HG03457 (cell line): ENCODE data around the gene IL16.

Experiments used
- ATAC-seq: cut with Tn5 transposase; IDR thresholded peaks from one replicate; pipeline ENCODE4 v1.9.1; 2021; ENCODE audit warnings: moderate number of reproducible peaks; ENCODE audit not compliant: unreplicated experiment

IL16 gene

DNA sequence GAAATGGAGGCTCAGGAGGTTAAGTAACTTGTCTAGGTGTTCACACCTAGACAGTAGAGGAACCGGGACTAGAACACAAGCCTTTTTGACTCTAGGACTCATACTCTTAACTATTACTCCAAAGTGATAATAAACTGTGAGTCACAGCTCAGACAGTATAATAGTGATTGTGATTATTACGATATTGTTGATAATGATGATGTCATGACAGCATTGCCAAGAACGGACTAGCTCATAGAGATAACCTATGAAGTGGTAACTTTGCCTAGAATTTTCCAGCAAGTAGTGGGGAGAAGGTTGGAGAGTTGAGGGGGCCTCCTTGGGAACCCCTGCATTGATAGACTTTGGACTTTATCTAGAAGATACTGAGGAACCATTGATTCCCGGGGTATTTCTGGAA is 93.2 kb downstream of the IL16 start:
- ATAC-seq = no peak

DNA sequence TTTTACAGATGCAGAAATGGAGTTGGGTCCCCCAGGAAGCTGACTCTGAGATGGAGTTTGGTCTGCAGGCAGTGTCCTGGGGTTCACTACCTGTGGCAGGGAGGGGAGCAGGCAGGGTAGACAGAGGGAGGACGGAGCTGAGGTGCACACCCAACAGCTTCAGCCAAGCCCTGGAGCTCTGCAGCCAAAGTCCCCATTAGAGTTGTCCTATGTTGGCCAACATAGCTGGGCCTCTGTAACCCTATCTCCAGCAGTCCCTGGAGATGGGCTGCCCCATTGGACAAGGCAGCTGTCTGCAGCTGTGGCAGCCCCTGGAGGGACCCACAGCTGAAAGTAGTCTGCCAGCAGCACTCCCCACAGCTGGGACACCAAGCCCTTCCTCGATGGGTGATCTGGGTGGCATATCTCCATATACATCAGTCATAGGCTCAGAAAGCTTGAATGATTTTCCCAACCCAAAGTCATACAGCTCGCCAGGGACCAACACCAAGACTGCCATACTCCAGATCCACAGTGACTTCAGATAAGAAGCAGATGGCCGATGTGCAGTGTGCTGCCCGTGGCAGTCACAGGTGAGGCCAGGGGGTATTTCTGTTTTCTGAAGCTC is 95.3 kb downstream of the IL16 start:
- no peak for ATAC-seq

DNA sequence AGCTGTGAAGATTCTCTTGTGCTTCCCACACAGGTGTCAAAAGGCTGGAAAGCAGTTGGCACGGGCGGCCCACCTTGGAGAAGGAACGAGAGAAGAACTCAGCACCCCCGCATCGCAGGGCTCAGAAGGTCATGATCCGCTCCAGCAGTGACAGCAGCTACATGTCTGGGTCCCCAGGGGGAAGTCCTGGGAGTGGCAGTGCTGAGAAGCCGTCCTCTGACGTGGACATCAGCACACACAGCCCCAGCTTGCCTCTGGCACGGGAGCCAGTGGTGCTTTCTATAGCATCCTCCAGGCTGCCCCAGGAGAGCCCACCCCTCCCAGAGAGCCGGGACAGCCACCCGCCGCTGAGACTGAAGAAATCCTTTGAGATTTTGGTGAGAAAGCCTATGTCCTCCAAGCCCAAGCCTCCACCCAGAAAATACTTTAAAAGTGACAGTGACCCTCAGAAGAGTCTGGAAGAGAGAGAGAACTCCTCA is 95.9 kb downstream of the IL16 start:
- ATAC-seq = no peak

DNA sequence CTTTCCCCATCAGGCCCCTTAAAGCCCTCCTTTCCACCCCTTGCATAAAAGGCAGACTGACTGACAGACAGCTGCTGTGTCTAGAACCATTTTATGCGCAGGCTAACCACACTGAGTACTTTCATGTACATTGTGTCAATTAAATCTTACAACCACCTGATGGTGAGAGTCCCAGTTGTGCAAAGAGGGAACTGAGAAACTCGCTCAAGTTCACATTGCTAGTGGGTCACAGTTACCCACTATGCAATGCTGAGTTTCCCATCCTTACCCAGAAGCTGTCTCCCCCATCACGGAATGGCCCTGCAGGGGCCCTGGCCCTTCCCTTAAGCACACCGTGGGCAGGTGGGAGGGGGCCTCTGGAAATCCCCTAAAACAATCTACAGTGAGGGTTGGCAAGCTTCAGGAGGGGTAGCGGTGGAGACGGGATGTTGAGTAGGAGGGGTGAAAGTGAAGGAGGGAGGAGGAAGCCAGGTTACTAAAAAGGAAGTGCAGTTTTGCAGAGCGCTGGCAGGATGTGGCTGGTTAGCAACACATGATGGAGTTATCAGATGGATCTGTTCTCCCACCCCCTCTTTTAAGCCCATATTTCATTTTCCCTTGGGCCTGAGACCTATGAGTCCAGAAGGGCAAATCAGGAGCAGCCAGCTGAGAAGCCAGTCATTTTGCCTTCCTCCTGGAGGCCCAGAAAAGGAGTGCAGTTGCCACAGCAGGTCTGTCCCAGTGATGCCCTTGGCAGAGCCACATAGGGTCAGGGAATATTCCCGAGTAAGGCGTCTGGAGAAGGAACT is 97.2 kb downstream of the IL16 start:
- ATAC-seq = peak; percentile 65

- no peak for ATAC-seq
Observed at GRCh38 chr15:81294516-81294880, 97.8 kb downstream of the IL16 start.

GRCh38 chr15:81295486-81296121 is 98.9 kb downstream of the IL16 start:
- ATAC-seq = no peak

DNA sequence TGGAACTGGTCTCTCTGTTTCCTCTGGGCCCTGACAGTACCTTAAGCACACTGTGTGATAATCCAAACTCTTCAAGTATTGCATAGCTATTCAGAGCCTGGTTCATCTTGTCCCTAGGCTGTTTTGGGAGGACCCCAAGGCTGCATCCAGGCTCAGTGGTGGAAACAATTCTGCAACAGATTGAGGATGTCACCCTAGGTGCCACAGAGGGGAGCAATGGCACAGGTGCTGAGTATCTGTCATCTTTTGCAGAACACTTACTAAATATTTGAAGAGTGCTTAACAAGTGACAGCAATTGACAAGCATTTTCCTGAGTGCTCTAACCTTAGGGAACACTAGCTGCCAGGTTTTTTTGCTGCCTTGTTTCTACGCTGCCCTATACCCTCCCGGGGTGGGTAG is 99.5 kb downstream of the IL16 start:
- no peak for ATAC-seq

DNA sequence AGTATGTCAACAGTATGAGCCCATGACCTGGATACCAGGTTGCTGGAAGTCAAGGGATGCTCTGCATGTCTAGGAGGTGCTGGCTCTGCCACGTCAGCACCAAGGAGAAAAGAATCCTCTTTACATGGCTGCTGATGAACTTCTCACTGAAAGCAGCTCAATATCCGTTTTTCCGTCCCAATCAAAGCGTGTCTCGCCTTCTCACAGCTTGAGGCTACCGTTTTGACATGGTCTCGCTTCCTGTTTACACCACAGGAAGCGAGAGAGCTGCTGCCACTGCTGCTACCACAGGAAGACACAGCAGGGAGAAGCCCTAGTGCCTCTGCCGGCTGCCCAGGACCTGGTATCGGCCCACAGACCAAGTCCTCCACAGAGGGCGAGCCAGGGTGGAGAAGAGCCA is 100.0 kb downstream of the IL16 start:
- ATAC-seq = peak; percentile 33

DNA sequence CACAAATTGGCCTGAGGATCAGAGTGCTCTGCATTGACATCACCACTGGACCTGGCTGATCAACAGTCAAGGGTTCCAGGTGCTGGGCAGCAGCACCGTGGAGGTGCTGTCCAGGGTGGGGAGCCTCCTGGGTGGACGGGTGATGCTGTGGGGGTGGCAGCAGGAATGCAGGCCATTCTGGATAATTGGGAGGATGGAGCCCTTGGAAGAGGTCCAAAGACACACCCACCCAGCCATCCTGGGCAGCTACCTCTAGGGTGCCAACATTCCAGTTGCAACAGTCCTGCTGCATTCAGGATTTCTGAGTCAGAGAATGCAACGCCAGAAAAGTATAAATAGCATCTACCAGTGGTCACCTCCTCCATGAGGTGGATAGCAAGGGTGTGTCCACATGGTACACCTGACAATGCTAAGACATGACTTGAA is 100.5 kb downstream of the IL16 start:
- no peak for ATAC-seq

GRCh38 chr15:81297603-81298575 is 101.2 kb downstream of the IL16 start:
- no peak for ATAC-seq

DNA sequence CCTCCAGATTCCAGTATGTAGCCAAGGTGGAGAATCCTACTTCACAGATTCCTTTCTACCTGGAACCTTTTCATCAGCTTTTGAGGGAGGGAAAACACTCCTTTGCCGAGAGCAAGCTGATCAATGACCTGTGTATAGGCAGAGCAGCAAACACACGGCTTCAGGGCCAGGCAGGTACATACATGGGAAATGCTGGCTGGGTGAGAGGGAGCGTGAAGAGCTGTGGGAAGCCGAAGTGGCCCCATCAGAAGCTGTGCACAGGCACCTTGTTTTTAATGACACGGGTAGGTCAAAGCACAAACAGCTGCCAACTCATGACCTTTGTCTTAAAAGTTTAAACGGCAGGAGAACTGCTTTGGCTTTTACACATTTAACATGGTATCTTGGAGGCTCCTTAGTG is 101.9 kb downstream of the IL16 start:
- no peak for ATAC-seq

DNA sequence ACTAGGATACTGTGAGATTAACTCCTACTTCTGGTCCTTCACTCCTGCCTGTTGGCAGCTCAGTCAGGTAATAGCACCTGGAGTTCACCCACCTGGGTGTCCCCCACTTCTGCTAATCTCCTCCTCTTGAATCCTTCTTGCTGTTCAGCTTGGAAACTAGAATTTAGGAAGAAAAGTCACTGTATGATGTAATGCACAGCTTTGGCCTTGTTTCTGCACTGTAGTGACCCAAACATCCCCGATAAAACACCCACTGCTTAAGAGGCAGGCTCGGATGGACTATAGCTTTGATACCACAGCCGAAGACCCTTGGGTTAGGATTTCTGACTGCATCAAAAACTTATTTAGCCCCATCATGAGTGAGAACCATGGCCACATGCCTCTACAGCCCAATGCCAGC is 102.5 kb downstream of the IL16 start:
- ATAC-seq = no peak

GRCh38 chr15:81299630-81300273 is 103.1 kb downstream of the IL16 start:
- ATAC-seq = no peak

DNA sequence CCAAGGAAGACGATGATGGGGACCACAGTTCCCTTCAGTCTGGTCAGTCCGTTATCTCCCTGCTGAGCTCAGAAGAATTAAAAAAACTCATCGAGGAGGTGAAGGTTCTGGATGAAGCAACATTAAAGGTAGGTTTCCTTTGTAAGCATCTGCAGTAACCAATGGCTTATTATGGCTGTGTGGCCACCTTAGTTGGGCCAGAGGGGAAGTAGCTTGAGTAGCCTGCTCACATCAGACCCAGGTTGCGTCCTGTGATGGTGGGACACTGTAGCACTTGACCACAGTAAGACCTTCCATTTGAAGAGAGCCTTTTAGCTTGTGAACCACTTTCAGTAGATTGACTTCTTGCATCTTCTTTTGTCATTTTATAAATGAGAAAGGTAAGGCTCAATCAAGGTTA is 104.7 kb downstream of the IL16 start:
- ATAC-seq = no peak

- ATAC-seq = peak; percentile 66
Observed at GRCh38 chr15:81301815-81302399, 105.2 kb downstream of the IL16 start.

GRCh38 chr15:81302701-81303109 is 106.0 kb downstream of the IL16 start:
- ATAC-seq = no peak

DNA sequence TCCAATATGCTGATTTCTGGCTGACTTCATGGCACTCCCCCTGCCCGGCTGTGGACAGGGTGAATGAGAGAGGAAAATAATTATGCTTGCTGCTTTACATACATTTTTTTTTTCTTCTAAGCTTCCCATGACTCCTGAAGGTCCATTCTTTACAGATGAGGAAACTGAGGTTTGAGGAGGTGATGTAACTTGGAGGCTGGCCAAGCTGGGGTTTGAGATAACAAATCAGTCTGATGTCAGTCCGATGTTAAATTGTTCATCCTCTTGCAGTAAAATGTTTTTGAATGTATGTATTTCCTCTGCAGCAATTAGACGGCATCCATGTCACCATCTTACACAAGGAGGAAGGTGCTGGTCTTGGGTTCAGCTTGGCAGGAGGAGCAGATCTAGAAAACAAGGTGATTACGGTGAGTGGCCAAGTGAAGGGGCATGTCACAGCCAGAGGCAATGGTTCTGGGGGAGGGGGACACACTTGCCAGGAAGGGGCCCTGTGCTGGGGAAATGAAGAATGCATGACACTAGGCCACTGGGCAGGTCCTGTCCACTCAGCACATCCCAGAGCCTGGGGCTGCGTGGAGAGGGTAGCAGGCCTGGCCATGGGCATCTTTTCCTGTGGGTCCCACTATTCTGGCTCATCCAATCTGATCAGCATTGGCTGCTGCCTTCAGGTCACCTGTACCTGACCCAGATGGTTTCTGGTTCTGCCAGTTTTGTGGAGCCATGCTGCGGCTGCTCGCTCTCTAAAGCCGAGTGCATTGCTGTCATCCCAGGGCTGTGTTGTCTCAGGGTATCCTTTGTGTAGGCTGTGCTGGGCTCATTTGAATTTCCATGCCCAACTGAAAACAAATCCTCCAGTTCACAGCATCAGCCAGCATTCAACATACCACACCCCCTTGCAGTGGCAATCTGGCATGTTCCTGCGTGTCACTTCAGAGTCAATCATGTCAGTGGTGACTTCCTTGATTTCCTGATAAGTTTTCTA is 106.9 kb downstream of the IL16 start:
- ATAC-seq = no peak

- ATAC-seq = no peak
Observed at GRCh38 chr15:81304226-81304625, 107.5 kb downstream of the IL16 start.

DNA sequence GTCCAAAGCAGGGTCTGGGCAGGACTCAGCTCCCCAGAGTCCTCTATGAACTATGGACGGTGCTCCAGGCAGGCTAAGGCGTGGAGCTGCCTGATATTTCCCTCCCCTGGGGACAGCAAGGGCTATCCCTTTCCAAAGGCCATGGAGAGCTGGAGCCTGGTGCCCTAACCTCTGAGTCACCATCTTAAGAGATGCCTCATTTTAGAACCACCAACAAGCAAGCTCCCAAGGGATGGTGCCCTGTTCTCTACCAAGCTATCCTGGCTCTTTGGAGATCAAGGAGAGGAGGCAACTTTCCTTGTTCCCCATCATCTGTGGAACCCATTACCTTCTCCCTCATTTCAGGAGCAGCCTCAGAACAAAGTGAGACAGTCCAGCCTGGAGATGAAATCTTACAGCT is 111.6 kb downstream of the IL16 start:
- no peak for ATAC-seq
